Smooth muscle cell (in vitro differentiated cells): Measurements from ENCODE around the gene ZNF384. TPM values are rescaled to one million over a fixed set of nuclear protein-coding genes. Genes with fewer than 3 reads are reported as not detected.
"Not testable (repeated sequence)": the region's sequence is repeated elsewhere in the genome, so short reads cannot be mapped to it uniquely, and the experiment has no call there.

Experiments
- DNase-seq: peaks from one replicate; lab custom pipeline; 2025; ENCODE audit not compliant: unreplicated experiment; lab: John Stamatoyannopoulos, UW
- H2AFZ ChIP-seq: fragments of 200-600 bp; sonication (generic); 2 replicates; pipeline ENCODE4 v1.6.0; 2016; ENCODE audit warnings: antibody characterized with exemption, low read depth, mild to moderate bottlenecking
- H3F3A ChIP-seq: fragments of 200-600 bp; sonication (generic); 2 replicates; pipeline ENCODE4 v1.6.0; 2017; ENCODE audit warnings: antibody characterized with exemption, low read depth
- H3K27ac ChIP-seq: fragments of 200-600 bp; sonication (generic); 2 replicates; pipeline ENCODE4 v1.5.1; 2016; ENCODE audit warnings: low read depth, mild to moderate bottlenecking
- H3K27me3 ChIP-seq: fragments of 200-600 bp; sonication (generic); 2 replicates; pipeline ENCODE4 v1.6.1; 2016; ENCODE audit warnings: low read depth, mild to moderate bottlenecking
- H3K36me3 ChIP-seq: fragments of 200-600 bp; sonication (generic); 2 replicates; pipeline ENCODE4 v1.5.1; 2016; ENCODE audit warnings: low read depth
- H3K4me1 ChIP-seq: fragments of 200-600 bp; sonication (generic); 2 replicates; pipeline ENCODE4 v1.5.1; 2016; ENCODE audit warnings: low read depth
- H3K4me2 ChIP-seq: fragments of 200-600 bp; sonication (generic); 2 replicates; pipeline ENCODE4 v1.6.0; 2016; ENCODE audit warnings: mild to moderate bottlenecking
- H3K4me3 ChIP-seq: fragments of 200-600 bp; sonication (generic); 2 replicates; pipeline ENCODE4 v1.5.1; 2016; ENCODE audit warnings: mild to moderate bottlenecking
- H3K79me2 ChIP-seq: fragments of 200-600 bp; sonication (generic); 2 replicates; pipeline ENCODE4 v1.6.0; 2016; ENCODE audit warnings: low read depth, mild to moderate bottlenecking
- H3K9ac ChIP-seq: fragments of 200-600 bp; sonication (generic); 2 replicates; pipeline ENCODE4 v1.6.0; 2016; ENCODE audit warnings: low read depth
- H3K9me3 ChIP-seq: fragments of 200-600 bp; sonication (generic); replicated peaks from 2 replicates; pipeline ENCODE4 v1.5.1; 2016; ENCODE audit warnings: low read depth
- H4K20me1 ChIP-seq: fragments of 200-600 bp; sonication (generic); 2 replicates; pipeline ENCODE4 v1.6.0; 2016; ENCODE audit warnings: low read depth
- WGBS: methylation state at CpG from one replicate; pipeline ENCODE4 v1.1.7; 2016; ENCODE audit warnings: low lambda C conversion rate; 5-methylcytosine and 5-hydroxymethylcytosine counted together
- polyA plus RNA-seq: library from polyadenylated mRNA; unstranded; fragments of >200 nt; fragmentation: Nextera tagmentation; extraction: Ambion mirVana; gene quantifications from 2 replicates; pipeline ENCODE4 v1.2.1, GENCODE V29; 2016
- total RNA-seq: library from RNA; depleted of rRNA; stranded (reverse); fragments of >200 nt; gene quantifications from 2 replicates; pipeline ENCODE4 v1.2.3, GENCODE V29; 2014
- TF ChIP-seq, protein P1 (sequence below): fragments of 200-600 bp; sonication (generic); IDR thresholded peaks from 2 replicates; pipeline ENCODE4 v1.5.1; 2017; ENCODE audit warnings: borderline replicate concordance, mild to moderate bottlenecking, antibody characterized with exemption; ENCODE audit not compliant: insufficient read depth, poor library complexity, severe bottlenecking

The ZNF384 gene
- total and polyA plus RNA-seq, 2 experiments from 2014 or later: 31.0 to 36.1 TPM

- H4K20me1 ChIP-seq: no peaks in the 10 kb centered on the region
- H3F3A ChIP-seq: peaks cover 3% of the 10 kb centered on the region
- H2AFZ ChIP-seq: peak overlapping the region; percentile 97
- peak overlapping the region; percentile 80 for H3K4me3 ChIP-seq
- TF ChIP-seq, protein P1, sequence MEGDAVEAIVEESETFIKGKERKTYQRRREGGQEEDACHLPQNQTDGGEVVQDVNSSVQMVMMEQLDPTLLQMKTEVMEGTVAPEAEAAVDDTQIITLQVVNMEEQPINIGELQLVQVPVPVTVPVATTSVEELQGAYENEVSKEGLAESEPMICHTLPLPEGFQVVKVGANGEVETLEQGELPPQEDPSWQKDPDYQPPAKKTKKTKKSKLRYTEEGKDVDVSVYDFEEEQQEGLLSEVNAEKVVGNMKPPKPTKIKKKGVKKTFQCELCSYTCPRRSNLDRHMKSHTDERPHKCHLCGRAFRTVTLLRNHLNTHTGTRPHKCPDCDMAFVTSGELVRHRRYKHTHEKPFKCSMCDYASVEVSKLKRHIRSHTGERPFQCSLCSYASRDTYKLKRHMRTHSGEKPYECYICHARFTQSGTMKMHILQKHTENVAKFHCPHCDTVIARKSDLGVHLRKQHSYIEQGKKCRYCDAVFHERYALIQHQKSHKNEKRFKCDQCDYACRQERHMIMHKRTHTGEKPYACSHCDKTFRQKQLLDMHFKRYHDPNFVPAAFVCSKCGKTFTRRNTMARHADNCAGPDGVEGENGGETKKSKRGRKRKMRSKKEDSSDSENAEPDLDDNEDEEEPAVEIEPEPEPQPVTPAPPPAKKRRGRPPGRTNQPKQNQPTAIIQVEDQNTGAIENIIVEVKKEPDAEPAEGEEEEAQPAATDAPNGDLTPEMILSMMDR: no peak
- 82% methylated on average over 3 of the region's 3 CpGs for WGBS
- peaks cover 5% of the 10 kb centered on the region for H3K4me1 ChIP-seq
- no peak overlapping the region for H3K9ac ChIP-seq
- H3K4me2 ChIP-seq: peak overlapping the region; percentile 92
- no peaks in the 10 kb centered on the region for H3K9me3 ChIP-seq
- no peaks in the 10 kb centered on the region for H3K27me3 ChIP-seq
- peaks cover 3% of the 10 kb centered on the region for H3K79me2 ChIP-seq
- no peaks in the 10 kb centered on the region for H3K36me3 ChIP-seq
- peak overlapping the region; percentile 90 for H3K27ac ChIP-seq
- DNase-seq: no peak
Observed at GRCh38 chr12:6722863-6723262, 33.7 kb upstream of the ZNF384 start.

DNA sequence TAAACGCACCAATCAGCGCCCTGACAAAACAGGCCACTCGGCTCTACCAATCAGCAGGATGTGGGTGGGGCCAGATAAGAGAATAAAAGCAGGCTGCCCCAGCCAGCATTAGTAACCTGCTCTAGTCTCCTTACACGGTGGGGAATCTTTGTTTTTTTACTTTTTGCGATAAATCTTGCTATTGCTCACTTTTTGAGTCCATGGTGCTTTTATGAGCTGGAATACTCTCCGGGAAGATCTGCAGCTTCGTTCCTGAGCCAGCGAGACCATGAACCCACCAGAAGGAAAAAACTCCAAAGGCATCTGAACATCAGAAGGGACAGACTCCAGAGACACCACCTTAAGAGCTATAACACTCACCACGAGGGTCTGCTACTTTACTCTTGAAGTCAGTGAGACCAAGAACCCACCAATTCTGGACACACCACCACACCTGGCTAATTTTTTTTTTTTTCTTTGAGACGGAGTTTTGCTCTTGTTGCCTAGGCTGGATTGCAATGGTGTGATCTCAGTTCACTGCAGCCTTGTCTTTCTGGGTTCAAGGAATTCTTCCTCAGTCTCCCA is 27.8 kb upstream of the ZNF384 start:
- Histone ChIP-seq H3K79me2 (no peaks in the 10 kb centered on the region), H3K9ac (no peak overlapping the region), H2AFZ (no peak overlapping the region), H3K4me1 (no peaks in the 10 kb centered on the region), H3K27me3 (no peaks in the 10 kb centered on the region), H3K4me2 (no peak overlapping the region), H3K36me3 (no peaks in the 10 kb centered on the region), H3K27ac (no peak overlapping the region), H3F3A (no peaks in the 10 kb centered on the region), H3K4me3 (no peak overlapping the region), H3K9me3 (no peaks in the 10 kb centered on the region), H4K20me1 (no peaks in the 10 kb centered on the region)
- WGBS: 93% methylated on average over 10 of the region's 10 CpGs
- no peak for DNase-seq
- TF ChIP-seq, protein P1: no peak

- not testable (repeated sequence) for H3F3A ChIP-seq, H4K20me1 ChIP-seq
Observed at GRCh38 chr12:6716031-6716873, 27.1 kb upstream of the ZNF384 start.

DNA sequence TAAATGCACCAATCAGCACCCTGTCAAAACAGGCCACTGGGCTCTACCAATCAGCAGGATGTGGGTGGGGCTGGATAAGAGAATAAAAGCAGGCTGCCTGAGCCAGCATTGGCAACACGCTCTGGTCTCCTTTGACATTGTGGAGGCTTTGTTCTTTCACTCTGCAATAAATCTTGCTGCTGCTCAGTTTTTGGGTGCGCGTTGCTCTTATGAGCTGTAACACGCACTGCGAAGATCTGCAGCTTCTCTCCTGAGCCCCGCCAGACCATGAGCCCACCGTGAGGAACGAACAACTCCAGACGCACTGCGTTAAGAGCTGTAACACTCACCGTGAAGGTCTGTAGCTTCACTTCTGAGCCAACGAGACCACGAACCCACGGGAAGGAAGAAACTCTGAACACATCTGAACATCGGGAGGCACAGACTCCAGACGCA is 19.8 kb upstream of the ZNF384 start:
- Histone ChIP-seq H3K27me3 (no peaks in the 10 kb centered on the region), H3K4me1 (no peaks in the 10 kb centered on the region), H3K9ac (no peak overlapping the region), H3K36me3 (no peaks in the 10 kb centered on the region), H3F3A (no peaks in the 10 kb centered on the region), H3K4me3 (no peak overlapping the region), H3K4me2 (no peak overlapping the region), H3K27ac (no peak overlapping the region), H4K20me1 (no peaks in the 10 kb centered on the region), H3K9me3 (no peaks in the 10 kb centered on the region), H2AFZ (no peak overlapping the region), H3K79me2 (no peaks in the 10 kb centered on the region)
- TF ChIP-seq, protein P1: no peak
- no peak for DNase-seq
- WGBS: 93% methylated on average over 16 of the region's 16 CpGs

More at GRCh38 chr12:6716031-6716873, 27.1 kb upstream of the ZNF384 start:
- not testable (repeated sequence) for H3K36me3 ChIP-seq, H3K79me2 ChIP-seq, DNase-seq, H2AFZ ChIP-seq, H3K4me1 ChIP-seq, H3K27ac ChIP-seq, H3K4me2 ChIP-seq, H3K27me3 ChIP-seq, H3K9me3 ChIP-seq, H3K9ac ChIP-seq, H3K4me3 ChIP-seq
- WGBS: 91% methylated on average over 13 of the region's 41 CpGs

DNA sequence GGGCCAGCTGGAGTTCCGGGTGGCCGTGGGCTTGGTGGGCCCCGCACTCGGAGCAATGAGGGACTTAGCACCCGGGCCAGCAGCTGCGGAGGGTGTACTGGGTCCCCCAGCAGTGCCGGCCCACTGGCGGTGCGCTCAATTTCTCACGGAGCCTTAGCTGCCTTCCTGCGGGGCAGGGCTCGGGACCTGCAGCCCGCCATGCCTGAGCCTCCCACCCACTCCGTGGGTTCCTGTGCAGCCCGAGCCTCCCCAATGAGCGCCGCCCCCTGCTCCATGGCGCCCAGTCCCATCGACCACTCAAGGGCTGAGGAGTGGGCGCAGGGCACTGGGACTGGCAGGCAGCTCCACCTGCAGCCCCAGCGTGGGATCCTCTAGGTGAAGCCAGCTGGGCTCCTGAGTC is 19.2 kb upstream of the ZNF384 start:
- not testable (repeated sequence) for H3F3A ChIP-seq, H3K9me3 ChIP-seq, H3K36me3 ChIP-seq, H2AFZ ChIP-seq, H4K20me1 ChIP-seq, DNase-seq, H3K27ac ChIP-seq, H3K27me3 ChIP-seq, H3K4me1 ChIP-seq, H3K79me2 ChIP-seq, H3K9ac ChIP-seq, H3K4me2 ChIP-seq, H3K4me3 ChIP-seq
- WGBS: 96% methylated on average over 16 of the region's 21 CpGs
